SIG-M5 treated with dmso at 0.1 percent for 504 hours (cell line): Measurements from ENCODE around the gene ASMTL.
"Not testable (repeated sequence)": the region's sequence is repeated elsewhere in the genome, so short reads cannot be mapped to it uniquely, and the experiment has no call there.

ENCODE experiments used
- DNase-seq: peaks from one replicate; lab custom pipeline; 2025; ENCODE audit not compliant: unreplicated experiment; lab: John Stamatoyannopoulos, UW

ASMTL gene

DNA sequence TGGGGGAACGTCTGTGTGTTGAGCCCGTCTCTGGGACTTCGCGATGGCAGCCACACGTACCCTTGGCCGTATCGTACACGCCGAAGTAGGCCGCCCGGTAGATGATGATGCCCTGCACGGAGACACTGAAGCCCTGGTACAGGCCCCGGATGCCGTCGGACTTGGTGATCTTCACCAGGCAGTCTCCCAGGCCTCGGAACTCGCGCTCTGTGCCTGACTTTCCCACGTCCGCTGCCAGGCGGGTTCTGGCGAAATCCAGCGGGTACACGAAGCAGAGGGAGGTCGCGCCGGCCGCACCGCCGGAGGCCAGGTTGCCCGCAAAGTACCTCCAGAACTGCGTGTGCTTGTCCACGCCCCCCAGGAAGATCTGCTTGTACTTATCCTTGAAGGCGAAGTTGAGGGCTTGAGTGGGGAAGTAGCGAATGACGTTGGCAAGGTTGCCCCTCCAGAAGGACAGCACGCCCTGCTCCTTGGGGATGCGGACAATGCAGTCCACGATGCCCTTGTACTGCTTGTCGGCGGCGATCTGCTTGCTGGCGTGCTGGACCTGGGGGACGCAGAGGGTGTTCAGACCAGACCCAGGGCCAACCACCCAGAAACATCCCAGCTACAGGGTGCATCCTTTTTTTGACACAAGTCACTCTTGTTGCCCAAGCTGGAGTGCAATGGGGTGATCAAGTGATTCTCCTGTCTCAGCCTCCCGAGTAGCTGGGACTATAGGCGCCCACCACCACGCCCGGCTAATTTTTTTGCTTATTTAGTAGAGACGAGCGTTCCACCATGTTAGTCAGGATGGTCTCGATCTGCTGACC, 63.3 kb downstream of the ASMTL start:
- no peak for DNase-seq

DNA sequence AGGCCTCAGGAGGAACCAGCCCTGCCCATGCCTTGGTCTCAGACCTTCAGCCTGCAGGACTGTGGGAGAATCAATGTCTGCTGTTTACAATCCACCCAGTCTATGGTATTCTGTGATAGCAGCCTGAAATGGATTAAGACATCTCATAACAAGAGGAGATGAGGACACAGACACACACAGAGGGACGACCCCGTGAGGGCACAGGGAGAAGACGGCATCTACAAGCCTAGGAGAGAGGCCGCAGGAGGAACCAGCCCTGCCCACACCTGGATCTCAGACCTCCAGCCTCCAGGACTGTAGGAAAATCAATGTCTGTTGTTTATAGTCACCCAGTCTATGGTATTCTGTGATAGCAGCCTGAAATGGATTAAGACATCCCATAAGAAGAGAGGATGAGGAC, 64.1 kb downstream of the ASMTL start:
- DNase-seq = no peak

DNA sequence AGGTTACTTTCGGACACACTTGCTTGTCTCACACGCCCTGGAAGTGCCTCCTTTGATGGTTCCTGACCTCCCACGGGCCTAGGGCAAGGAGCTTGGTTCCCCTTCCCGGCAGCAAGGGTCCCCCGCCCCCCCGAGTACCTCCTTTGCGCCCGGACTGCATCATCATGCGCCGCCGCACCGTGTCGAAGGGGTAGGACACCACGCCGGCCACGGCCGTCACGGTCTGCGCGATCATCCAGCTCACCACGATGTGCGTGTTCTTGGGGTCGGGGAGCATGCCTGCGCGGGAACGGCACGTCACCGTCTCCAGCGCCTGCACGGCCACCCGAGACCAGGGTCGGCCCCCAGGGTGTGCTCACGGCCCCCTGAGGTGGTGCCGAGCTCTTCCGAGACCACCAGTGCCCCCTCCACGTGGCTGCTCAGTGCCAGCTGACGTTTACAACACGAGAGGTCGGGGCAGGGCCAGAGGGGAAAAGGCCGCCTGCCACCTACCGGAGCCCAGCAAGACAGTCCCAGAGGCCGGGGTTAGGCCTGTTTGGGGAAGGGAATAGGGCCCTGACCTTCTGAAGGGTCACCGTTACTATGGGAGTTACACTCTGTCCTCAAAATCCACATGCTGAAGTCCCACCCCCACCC, 65.5 kb downstream of the ASMTL start:
- DNase-seq = no peak

DNA sequence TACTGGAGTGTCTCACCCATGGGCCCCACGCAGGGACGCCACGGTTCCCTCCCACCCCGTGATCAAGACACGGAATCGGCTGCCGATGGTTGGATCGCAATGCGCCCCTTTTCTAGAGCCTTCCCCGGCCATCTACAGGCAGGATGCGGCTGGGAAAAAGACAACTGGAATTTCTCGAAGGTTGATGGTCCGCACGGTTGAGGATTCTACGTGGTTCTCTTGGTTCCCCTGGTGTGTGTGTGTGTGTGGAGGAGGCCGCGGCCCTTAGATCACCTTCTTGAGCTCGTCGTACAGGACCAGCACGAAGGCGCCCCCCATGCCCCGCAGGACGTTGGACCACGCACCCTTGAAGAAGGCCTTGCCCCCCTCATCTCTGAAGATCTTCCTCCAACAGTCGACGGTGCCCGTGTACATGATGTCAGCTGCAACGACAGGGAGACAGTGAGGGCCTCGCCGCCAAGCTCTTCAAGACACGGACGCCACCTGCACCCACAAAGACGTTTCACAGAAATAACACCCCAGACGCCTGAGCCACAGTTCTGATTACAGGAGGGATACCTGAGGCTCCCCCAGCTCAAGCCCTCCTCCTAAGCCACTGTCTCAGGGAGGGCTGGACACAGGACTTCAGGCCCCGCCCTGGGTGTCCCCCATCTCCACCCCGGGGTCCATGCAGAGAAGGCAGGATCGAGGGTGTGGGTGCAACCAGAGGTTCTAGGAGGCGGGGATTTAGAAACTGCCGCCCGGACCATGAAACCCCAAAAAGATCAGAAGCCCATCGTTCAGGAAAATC, 66.2 kb downstream of the ASMTL start:
- DNase-seq = no peak

DNA sequence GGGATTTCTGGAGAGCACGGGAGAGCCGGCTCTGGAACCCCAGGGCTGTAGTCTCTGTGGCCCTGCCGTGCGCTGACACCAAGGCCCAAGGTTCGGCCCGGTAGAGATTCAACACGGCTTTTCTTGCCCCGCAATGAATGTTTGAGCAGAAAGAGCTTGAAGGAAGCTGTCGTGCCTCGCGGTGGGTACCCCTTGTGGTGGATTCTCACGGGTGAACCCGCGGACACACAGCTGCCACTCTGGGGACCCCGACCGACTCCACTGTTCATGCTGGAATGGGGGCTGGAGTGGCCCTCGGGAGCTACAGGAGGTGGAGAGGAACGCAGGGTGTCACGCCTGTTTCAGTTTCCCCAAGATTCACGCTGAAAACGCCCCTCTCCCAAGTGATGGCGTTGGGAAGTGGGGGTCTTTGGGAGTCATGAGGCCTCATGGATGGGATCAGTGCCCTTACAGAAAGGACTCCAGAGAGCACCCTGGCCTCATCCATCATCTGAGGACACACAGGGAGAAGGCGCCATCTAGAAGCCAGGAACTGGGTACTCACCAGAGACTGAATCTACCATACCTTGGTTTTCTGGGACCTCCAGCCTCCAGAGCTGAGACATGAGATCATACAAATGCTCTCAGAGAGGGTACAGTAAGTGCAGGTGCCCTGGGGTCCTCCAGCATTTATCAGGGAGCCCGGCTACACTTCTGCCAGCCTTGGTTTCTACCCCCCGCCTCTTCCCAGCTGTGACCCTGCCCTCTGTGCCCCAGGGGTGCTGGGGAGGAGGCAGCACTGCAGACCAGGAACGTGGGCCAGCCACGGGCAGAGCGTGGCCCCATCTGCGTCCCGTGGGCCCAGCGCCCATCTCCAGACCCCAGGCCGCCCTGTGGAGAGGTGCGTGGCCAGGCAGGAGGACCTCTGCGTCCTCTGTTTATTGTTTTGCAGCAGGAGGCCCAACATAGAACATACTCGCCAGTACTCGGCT, 67.2 kb downstream of the ASMTL start:
- no peak for DNase-seq

DNA sequence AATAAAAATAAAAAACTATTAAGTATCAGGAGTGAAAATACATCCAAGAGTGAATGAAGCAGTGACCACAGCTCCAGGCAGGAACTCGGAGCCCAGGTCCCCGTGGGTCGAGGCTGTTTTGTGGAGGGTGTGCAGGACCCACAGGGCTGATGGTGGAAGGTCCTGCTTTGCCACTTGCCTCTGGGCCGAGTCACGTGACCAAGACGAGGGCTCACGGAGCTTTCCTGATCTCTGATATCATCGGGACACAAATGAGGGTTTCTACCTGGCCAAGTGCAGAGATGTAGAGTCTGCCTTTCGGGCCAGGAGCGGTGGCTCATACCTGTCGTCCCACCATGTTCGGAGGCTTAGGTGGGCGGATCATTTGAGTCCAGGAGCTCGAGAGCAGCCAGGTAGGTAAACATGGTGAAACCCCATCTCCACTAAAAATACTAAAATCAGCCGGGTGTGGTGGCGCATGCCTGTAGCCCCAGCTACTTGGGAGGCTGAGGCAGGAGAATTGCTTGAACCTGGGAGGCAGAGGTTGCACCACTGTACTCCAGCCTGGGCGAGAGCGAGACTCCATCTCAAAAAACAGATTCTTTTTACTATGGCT, 68.0 kb downstream of the ASMTL start:
- no peak for DNase-seq

DNA sequence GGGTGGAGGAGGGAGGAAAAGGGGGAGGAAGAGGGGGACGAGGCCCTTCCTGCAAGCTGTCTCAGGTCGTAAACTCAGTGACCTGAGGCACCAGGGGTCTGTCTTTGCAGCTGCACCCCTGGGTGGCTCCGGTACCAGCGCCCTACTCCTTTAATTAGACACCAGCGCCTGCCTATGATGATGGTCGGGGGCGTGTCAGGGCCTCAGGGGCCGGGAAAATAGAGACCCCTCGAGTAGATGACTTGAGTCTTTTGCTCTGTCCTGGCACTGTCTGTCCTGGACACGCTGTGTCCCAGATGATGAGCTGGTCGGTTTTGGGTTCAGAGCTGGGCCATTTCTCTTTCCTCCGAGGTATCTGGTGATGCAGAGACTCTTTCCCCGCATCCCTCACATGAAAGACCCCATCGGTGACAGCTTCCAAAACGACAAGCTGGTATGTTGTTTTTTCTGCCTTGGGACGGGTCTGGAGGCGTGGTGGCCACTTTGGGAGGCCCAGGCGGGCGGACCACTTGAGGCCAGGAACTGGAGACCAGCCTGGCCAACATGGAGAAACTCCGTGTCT, 72.0 kb downstream of the ASMTL start:
- no peak for DNase-seq

DNA sequence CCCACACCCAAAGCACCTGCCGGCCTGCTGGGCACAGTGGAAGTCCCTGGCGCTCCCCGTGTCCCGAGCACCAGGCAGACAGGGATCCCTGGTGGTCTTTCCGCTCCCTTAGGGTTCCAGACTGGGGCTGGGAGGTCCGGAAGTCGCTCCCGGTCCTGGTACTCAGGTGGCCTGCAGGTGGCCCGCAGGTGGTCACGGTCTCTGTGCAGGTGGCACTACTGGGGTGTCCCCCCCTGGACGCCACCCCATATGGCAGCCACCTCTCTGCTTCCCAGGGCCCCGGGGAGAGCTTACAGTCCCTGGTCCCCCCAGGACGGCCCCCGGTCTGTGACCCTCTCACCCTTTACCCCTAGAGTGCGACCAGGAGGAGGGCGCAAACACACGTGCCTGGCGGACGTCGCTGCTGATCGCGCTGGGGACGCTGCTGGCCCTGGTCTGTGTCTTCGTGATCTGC, 74.4 kb downstream of the ASMTL start:
- DNase-seq = no peak

DNA sequence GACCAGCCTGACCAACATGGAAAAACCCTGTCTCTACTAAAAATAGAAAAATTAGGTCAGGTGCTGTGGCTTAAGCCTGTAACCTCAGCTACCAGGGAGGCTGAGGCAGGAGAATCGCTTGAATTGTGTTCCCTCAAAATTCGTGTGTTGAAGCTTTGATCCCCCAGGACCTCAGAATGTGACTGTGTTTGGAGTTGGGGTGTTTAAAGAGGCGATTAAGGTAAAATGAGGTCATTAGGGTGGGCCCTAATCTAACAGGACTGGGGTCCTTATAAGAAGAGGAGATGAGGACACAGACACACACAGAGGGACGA, 84.4 kb downstream of the ASMTL start:
- DNase-seq = no peak

DNA sequence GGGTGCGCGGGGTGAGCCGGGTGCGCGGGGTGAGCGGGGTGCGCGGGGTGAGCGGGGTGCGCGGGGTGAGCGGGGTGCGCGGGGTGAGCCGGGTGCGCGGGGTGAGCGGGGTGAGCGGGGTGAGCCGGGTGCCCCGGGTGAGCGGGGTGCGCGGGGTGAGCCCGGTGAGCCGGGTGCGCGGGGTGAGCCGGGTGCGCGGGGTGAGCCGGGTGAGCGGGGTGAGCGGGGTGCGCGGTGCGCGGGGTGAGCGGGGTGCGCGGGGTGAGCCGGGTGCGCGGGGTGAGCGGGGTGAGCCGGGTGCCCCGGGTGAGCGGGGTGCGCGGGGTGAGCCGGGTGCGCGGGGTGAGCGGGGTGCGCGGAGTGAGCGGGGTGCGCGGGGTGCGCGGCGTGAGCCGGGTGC, 86.3 kb downstream of the ASMTL start:
- DNase-seq = not testable (repeated sequence)

DNA sequence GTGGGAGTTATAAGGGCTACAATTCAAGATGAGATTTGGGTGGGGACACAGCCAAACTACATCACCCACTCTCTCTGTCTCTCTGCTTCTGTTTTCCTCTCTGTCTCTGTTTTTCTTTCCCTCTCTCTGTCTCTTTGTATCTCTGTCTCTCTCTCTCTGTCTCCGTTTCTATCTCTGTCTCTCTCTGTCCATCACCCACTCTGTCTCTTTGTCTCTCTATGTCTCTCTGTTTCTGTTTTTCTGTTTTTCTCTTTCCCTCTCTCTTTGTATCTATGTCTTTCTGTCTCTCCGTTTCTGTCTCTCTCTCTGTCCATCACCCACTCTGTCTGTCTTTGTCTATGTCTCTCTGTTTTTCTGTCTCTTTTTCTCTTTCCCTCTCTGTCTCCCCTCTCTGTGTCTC, 90.8 kb downstream of the ASMTL start:
- DNase-seq = no peak

DNA sequence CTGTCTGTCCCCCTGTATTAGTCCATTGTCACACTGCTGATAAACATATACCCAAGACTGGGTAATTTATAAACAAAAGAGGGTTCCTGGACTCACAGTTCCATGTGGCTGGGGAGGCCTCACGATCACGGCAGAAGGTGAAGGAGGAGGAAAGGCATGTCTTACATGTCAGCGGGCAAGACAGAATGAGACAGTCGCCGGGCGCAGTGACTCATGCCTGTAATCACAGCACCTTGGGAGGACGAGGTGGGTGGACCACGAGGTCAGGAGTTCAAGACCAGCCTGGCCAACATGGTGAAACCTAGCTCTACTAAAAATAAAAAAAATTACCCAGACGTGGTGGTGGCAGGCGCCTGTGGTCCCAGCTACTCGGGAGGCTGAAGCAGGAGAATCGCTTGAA, 91.4 kb downstream of the ASMTL start:
- DNase-seq = no peak

DNA sequence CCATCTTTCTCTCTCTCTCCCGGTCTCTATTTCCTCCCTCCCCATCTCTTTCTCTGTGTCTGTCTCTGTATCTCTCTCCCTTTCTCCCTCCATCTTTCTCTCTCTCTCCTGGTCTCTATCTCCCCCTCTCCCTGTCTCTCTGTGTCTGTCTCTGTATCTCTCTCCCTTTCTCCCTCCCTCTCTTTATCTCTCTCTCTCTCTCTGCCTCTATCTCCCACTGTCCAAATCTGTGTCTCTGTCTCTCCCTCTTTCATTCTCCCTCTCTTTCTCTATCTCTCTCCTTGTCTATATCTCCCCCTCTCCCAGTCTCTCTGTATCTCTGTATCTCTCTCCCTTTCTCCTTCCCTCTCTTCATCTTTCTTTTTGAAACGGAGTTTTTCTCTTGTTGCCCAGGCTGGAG, 92.5 kb downstream of the ASMTL start:
- DNase-seq = no peak

DNA sequence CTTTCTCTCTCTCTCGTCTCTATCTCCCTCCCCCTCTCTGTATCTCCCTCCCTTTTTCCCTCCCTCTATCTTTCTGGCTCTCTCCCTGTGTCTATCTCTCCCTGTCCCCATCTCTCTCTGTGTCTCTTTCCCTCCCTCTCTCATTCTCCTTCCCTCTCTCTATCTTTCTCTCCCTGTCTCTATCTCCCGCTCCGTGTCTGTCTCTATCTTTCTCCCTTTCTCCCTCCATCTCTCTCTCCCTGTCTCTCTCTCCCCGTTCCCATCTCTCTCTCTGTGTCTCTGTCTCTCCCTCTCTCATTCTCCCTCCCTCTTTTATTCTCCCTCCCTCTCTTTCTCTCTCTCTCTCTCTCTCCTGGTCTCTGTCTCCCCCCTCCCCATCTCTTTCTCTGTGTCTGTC, 93.2 kb downstream of the ASMTL start:
- no peak for DNase-seq

DNA sequence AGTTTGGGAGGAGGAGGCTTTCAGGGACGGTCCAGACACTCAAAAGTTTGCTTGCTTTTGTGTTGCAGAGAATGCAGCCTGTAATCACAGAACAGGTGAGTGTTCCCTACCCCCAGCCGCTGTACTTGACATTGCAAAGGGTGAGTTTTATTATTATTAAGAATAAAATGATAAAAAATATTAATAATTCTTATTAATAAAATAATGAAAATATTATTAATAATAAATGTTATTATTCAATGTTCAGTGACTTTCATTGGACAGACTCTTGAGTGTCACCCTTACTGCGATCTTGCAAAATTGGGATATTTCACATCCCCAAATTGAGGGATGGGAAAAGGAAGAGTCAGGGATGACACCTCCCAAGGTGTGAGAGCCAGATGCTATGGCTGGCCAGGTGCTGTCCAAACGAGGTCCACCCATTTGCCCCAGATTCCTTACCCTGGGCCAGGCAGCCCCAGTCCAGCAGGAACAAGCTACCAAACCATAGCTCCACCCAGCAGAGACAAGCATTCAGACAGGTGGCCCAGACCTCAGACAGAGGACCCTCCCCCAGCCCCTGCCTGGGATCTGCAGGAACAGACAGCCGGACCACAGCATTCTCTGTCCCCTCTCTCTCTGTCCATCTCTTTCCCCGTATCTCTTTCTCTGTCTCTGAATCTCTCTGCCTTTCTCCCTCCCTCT, 93.8 kb downstream of the ASMTL start:
- no peak for DNase-seq

DNA sequence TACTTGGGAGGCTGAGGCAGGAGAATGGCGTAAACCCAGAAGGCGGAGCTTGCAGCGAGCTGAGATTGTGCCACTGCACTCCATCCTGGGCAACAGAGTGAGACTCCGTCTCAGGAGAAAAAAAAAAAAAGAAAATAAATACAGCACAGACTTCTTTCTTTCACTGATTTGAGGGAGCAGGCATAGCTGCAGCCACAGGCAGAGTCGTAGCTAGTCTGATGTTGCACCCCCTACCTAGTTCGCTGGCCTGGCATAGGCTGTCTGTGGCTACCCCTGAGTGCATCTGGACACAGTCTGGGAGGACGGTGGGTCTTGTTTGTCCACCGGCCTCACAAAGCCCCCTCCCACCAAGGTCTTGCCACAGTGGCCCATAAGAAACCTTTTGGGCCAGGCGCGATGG, 94.7 kb downstream of the ASMTL start:
- no peak for DNase-seq

DNA sequence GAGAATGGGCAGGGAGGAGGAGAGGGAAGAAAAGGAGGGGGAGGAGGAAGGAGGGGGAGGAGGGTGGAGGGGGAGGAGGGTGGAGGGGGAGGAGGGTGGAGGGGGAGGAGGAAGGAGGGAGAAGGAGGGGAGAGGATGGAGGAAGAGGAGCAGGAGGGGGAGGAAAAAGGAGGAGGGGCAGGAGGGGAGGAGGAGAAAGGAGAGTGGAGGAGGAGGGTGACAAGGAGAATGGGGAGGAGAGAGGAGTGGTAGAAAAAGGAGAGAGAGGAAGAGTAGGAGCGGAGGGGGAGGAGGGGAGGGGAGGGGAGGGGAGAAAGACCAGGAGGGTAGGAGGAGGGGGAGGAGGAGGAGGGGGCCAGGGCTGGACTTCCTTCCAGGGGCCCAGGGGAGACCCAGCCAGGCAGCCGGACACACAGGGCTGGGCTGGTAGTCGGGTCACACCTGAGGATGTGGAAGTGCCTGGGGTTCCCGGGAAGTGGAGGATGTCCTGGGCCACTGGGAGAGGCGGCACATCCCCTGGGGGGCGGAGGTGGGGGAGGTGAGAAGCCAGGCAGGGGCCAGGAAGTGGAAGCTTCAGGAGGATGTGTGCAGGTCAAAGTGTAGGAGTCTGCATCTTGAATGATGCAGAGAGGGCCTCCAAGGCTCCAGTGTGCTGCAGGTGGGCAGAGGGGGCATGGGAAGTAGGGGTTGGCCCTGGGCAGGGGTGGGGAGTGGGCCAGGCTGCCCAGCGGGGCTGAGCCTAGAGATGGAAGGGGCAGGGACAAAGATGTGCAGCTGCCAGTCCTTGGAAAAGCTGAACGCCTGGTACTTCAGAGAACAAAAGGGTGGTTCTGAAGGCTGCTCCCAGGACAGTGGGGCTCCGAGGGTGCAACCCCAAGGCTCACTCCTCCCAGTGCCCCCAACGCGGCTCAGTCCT, 97.3 kb downstream of the ASMTL start:
- no peak for DNase-seq
